ENCODE measurements around the gene USP40.
A peak's percentile ranks its signal among the peaks of the same experiment; 100 is the strongest.

The USP40 gene

DNA sequence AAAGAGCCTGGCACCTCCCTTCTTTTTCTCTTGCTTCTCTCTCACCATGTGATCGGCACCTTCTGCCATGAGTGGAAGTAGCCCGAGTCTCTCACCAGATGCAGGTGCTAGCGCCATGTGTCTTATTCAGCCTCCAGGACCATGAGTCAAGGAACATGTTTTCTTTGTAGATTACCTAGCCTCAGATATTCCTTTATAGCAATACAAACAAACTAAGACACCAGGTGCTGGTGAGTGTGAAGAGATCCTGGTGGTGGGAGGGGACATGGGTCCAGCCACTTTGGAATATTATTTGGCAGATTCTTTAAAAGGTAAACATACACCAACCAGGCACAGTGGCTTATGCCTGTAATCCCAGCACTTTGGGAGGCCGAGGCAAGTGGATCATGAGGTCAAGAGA is 5.9 kb upstream of the USP40 start:
- TF ChIP-seq, protein P1, sequence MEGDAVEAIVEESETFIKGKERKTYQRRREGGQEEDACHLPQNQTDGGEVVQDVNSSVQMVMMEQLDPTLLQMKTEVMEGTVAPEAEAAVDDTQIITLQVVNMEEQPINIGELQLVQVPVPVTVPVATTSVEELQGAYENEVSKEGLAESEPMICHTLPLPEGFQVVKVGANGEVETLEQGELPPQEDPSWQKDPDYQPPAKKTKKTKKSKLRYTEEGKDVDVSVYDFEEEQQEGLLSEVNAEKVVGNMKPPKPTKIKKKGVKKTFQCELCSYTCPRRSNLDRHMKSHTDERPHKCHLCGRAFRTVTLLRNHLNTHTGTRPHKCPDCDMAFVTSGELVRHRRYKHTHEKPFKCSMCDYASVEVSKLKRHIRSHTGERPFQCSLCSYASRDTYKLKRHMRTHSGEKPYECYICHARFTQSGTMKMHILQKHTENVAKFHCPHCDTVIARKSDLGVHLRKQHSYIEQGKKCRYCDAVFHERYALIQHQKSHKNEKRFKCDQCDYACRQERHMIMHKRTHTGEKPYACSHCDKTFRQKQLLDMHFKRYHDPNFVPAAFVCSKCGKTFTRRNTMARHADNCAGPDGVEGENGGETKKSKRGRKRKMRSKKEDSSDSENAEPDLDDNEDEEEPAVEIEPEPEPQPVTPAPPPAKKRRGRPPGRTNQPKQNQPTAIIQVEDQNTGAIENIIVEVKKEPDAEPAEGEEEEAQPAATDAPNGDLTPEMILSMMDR (conservative IDR thresholded peaks at IDR 0.05; ENCODE audit: low read depth, low read length) = no peak
- no peak overlapping the region for H3K4me3 ChIP-seq (ENCODE audit: low read length)
- no peak for DNase-seq (ENCODE audit: low read depth)

DNA sequence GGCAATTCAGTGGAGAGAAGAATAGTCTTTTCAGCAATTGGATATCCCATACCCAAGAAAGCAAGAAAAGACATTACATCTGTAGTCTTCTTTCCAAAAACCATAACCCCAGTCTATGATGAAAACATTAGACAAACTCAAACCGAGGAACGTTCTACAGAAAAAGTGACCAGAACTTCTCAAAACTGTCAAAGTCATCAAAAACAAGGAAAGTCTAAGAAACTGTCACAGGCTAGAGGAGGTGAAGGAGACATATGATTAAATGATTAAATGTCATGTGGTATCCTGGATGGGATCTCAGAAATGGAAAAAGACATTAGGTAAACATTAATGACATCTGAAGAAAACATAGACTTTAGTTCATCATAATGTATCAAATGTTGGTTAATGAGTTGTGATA is 4.9 kb upstream of the USP40 start:
- TF ChIP-seq, protein P1 (conservative IDR thresholded peaks at IDR 0.05; ENCODE audit: low read depth, low read length) = no peak
- no peak for DNase-seq (ENCODE audit: low read depth)

DNA sequence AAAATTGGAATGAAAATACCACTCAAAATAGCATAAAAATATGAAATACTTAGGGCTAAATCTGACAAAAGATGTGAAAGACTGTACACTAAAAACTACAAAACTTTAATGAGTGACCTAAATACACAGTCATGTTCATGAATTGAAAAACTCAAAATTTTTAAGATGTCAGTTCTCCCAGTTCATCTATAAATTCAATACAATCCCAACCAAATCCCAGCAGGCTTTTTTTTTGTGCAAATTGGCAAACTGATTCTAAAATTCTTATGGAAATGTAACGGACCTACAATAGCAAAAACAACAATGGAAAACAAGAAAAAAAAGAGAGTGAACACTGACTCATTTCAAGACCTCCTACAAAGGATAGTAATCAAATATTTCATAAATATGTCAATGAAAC is 4.4 kb upstream of the USP40 start:
- TF ChIP-seq, protein P1 (conservative IDR thresholded peaks at IDR 0.05; ENCODE audit: low read depth, low read length) = no peak
- no peak for DNase-seq (ENCODE audit: low read depth)
- H3K4me3 ChIP-seq (ENCODE audit: low read length) = no peak overlapping the region

More for the DNA sequence above, 4.9 kb upstream of the USP40 start:
- no peak overlapping the region for H3K4me3 ChIP-seq (ENCODE audit: low read length)

DNA sequence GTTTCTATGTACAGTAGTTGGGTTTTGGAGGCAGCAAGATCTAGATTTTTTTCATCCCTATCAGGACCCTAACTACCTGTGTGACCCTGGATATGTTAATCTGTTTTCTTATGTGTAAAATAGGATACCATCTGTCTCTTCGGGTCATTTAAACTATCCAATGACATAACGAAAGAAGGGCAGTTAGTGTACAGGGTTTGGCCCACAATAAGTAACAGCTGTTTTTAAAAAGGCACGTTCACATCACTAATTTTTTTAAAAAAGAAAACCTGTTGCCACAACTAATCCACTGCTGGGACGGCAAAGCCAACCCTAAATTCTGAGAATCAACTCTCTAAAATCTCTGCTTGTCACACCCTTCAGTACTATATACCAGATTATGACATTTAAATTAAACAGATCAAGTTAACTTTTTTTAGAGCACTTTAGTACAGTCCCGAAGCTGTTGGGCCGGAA is 869 bp downstream of the USP40 start:
- TF ChIP-seq, protein P1 (conservative IDR thresholded peaks at IDR 0.05; ENCODE audit: low read depth, low read length) = no peak
- peak overlapping the region; percentile 90 for H3K4me3 ChIP-seq (ENCODE audit: low read length)
- DNase-seq (ENCODE audit: low read depth) = no peak

DNA sequence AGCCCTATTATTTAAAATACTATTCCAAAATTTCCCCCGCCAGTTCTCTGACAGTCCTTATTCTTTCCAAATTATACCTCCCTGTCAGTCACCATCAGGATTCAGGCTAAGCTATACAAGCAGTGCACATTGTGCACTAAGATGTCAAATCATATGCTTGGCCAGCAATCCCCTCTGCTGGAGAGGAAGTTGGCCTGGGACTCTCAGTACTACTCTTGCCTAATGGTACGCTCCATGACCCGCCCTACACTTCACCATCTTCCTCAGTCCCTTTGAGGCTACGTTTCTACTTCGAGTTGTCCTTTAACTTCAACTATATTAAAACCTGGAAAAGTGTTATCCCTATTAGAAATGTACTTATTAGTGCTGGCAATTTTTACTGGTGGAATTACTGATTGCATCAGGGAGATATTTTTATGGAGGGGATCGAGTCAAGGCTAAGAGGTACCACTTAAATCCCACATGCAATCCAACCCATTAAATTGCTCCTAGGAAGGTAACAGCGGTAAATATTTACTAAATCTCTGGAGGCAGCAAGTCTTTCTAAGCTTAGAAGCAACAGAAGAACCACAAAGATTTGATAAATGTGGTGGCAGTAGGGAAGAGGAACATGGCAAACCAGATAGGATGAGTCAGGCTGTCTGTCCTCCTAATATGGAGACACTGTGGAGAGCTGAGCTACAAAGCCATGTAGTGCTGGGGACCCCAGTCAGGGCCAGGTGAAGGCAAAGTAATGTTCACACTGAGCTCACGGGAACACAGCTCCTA is 2.7 kb downstream of the USP40 start:
- TF ChIP-seq, protein P1 (conservative IDR thresholded peaks at IDR 0.05; ENCODE audit: low read depth, low read length) = no peak
- H3K4me3 ChIP-seq (ENCODE audit: low read length) = no peak overlapping the region
- DNase-seq (ENCODE audit: low read depth) = no peak

DNA sequence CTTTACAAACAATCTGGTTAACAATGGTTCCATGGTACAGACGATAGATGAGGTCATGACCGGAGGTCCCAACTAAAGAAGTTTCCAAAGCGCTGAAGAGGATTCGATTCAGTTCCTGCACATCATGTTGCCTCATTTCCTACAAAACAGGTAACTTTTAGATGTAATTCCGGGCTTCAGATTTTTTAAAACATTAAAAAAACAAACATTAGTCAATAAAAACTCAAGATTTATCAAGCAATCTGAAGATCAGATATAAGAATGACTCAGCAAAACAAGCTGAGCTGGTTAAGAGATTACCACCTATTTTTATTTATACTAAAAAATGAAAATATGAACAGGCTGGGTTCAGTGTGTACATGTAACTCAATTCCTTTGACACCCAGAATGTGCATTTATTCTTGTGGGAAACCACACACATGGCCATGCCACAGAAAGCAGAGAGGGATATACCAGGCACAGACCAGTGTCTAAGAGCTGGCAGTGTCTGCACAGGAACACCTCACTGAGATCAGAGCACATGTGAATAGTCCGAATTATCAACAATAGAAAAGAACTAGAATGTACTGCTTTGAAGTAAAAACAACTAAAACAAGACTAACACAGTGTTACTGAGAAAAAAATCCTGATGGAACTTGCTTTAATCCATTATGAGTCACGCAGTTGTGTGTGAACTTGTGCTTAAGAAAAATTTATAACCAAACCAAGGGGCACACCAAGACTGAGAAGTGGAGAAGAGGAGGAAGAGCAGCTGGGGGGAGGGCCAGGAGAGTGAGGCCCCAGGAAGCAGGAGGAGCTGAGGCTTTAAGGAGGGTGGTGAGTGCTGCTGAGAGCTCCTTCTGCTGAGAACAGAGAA is 9.5 kb downstream of the USP40 start:
- no peak overlapping the region for H3K4me3 ChIP-seq (ENCODE audit: low read length)
- TF ChIP-seq, protein P1 (conservative IDR thresholded peaks at IDR 0.05; ENCODE audit: low read depth, low read length) = no peak
- peak; percentile 84 for DNase-seq (ENCODE audit: low read depth)

Data from retinal pigment epithelial cell (primary cell).